HG02588 (cell line): ENCODE data around the gene B4GALNT1.
"Not testable (repeated sequence)": the region's sequence is repeated elsewhere in the genome, so short reads cannot be mapped to it uniquely, and the experiment has no call there.

Experiments
- ATAC-seq: cut with Tn5 transposase; IDR thresholded peaks from one replicate; pipeline ENCODE4 v1.9.1; 2021; ENCODE audit warnings: mild to moderate bottlenecking, moderate library complexity; ENCODE audit not compliant: unreplicated experiment

The B4GALNT1 gene

GRCh38 chr12:57632958-57633840 lies at the start of gene B4GALNT1:
B4GALNT1 (minus strand) TSS chr12:57633201; CDS start chr12:57632132, 1,069 bp downstream.
- ATAC-seq, result peak; percentile 79

GRCh38 chr12:57679697-57680096 lies 46.7 kb upstream of the B4GALNT1 start:
- ATAC-seq, result no peak

- not testable (repeated sequence) for ATAC-seq
These were observed 44.9 kb upstream of the B4GALNT1 start for GRCh38 chr12:57677947-57678346.

- no peak for ATAC-seq
These were observed 41.7 kb upstream of the B4GALNT1 start for GRCh38 chr12:57674691-57675090.

- ATAC-seq, result no peak
These were observed 39.8 kb upstream of the B4GALNT1 start for GRCh38 chr12:57672801-57673200.

GRCh38 chr12:57671811-57672210 lies 38.8 kb upstream of the B4GALNT1 start:
- not testable (repeated sequence) for ATAC-seq

- ATAC-seq, result not testable (repeated sequence)
These were observed 36.7 kb upstream of the B4GALNT1 start for GRCh38 chr12:57669691-57670090.

GRCh38 chr12:57666897-57667296 lies 33.9 kb upstream of the B4GALNT1 start:
- ATAC-seq, result no peak

- not testable (repeated sequence) for ATAC-seq
These were observed 32.2 kb upstream of the B4GALNT1 start for GRCh38 chr12:57665066-57665820.

- ATAC-seq, result no peak
These were observed 28.4 kb upstream of the B4GALNT1 start for GRCh38 chr12:57661376-57661775.

GRCh38 chr12:57658890-57659289 lies 25.9 kb upstream of the B4GALNT1 start:
- ATAC-seq, result no peak

- ATAC-seq, result no peak
These were observed 24.7 kb upstream of the B4GALNT1 start for GRCh38 chr12:57657744-57658143.

GRCh38 chr12:57656408-57656807 lies 23.4 kb upstream of the B4GALNT1 start:
- not testable (repeated sequence) for ATAC-seq

GRCh38 chr12:57655541-57656240 lies 22.7 kb upstream of the B4GALNT1 start:
- ATAC-seq, result no peak

GRCh38 chr12:57654042-57654441 lies 21.0 kb upstream of the B4GALNT1 start:
- ATAC-seq, result no peak

- not testable (repeated sequence) for ATAC-seq
These were observed 13.7 kb upstream of the B4GALNT1 start for GRCh38 chr12:57646659-57647049.

- ATAC-seq, result not testable (repeated sequence)
These were observed 13.1 kb upstream of the B4GALNT1 start for GRCh38 chr12:57645990-57646658.

GRCh38 chr12:57641699-57642442 lies 8.9 kb upstream of the B4GALNT1 start:
- ATAC-seq, result no peak

GRCh38 chr12:57640175-57641042 lies 7.4 kb upstream of the B4GALNT1 start:
- ATAC-seq, result no peak
